Measurements from ENCODE around the gene OR9G4.

The OR9G4 gene

DNA sequence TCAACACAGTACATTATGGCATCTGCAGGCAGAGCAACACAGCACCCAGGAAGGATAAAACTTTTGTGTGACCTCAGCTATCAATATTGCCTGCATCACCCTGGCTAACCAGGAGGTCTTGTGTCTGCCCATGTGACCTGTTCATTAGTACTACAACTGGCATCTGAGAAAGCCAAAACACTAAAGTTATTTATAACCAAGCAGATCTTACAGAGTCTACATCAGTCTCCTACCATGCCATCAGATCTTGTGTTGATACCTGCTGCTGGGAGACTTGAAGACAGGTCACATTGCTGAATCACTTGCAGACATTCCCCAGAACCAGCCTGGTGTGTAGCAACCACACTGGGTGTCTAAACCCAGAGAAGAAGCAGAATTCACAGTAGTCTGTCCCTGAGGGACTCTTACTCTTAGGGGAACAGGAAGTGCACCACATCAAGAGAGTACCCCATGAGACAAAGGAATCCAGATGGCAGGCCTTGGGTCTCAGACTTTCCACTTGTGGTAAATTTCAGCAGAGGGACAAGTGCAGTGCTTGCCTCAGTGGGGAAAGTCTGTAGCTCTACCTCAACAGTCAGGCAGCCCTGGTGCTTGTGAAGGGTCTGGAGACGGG is 42.6 kb downstream of the OR9G4 start:
- Histone ChIP-seq H3K9ac (ENCODE audit: low read length) (no peak overlapping the region), H3K27ac (ENCODE audit: low read depth, low read length) (no peak overlapping the region), H3K4me3 (ENCODE audit: low read length) (no peak overlapping the region), H3K36me3 (ENCODE audit: control insufficient read depth, insufficient read depth, low read length) (no peaks in the 10 kb centered on the region), H3K27me3 (ENCODE audit: control insufficient read depth, insufficient read depth, low read length) (no peaks in the 10 kb centered on the region), H3K4me1 (ENCODE audit: control insufficient read depth, insufficient read depth, low read length) (no peaks in the 10 kb centered on the region)

DNA sequence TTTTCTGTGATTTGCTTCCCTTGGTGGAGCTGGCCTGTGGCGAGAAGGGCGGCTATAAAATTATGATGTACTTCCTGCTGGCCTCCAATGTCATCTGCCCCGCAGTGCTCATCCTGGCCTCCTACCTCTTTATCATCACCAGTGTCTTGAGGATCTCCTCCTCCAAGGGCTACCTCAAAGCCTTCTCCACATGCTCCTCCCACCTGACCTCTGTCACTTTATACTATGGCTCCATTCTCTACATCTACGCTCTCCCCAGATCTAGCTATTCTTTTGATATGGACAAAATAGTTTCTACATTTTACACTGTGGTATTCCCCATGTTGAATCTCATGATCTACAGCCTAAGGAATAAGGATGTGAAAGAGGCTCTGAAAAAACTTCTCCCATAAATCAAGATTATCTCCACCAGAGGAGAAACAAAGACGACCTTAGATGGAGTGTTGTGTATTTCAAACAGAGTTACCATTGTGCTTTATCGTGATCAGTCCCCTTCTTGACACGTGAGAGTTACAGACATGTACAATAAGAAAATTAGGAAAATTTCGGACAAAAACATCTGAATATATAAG is 47.5 kb downstream of the OR9G4 start:
- Histone ChIP-seq H3K36me3 (ENCODE audit: control insufficient read depth, insufficient read depth, low read length) (no peaks in the 10 kb centered on the region), H3K4me1 (ENCODE audit: control insufficient read depth, insufficient read depth, low read length) (no peaks in the 10 kb centered on the region), H3K9ac (ENCODE audit: low read length) (no peak overlapping the region), H3K4me3 (ENCODE audit: low read length) (no peak overlapping the region), H3K27ac (ENCODE audit: low read depth, low read length) (no peak overlapping the region), H3K27me3 (ENCODE audit: control insufficient read depth, insufficient read depth, low read length) (no peaks in the 10 kb centered on the region)

DNA sequence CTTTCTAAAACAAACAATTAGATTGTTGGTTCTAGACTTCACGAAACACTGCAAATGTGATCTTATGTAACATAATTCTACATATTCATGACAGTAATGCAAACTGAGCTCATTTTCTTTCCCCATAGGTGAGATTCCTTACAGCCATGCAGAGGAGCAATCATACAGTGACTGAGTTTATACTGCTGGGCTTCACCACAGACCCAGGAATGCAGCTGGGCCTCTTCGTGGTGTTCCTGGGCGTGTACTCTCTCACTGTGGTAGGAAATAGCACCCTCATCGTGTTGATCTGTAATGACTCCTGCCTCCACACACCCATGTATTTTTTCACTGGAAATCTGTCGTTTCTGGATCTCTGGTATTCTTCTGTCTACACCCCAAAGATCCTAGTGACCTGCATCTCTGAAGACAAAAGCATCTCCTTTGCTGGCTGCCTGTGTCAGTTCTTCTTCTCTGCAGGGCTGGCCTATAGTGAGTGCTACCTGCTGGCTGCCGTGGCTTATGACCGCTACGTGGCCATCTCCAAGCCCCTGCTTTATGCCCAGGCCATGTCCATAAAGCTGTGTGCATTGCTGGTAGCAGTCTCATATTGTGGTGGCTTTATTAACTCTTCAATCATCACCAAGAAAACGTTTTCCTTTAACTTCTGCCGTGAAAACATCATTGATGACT is 48.1 kb downstream of the OR9G4 start:
- no peaks in the 10 kb centered on the region for H3K27me3 ChIP-seq (ENCODE audit: control insufficient read depth, insufficient read depth, low read length)
- H3K4me3 ChIP-seq (ENCODE audit: low read length) = no peak overlapping the region
- H3K36me3 ChIP-seq (ENCODE audit: control insufficient read depth, insufficient read depth, low read length) = no peaks in the 10 kb centered on the region
- H3K4me1 ChIP-seq (ENCODE audit: control insufficient read depth, insufficient read depth, low read length) = no peaks in the 10 kb centered on the region
- H3K27ac ChIP-seq (ENCODE audit: low read depth, low read length) = no peak overlapping the region
- no peak overlapping the region for H3K9ac ChIP-seq (ENCODE audit: low read length)

DNA sequence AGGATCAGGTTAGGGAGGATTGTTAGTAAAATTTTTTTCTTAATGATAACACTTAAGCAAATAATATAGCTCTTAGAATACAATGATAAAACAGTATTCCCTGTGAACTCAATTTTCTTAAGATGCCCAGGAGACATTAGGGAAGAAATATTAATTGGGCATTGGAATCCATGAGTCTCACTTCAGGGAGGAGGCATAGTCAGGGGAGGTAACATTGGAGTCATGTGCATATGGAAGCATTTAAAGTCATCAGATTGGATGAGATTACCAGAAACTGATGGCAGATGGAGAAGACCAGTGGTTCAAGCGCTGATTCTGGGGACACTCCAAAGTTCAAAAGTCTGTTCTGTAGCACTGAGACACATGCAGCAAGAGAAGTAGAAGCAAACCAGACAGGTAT is 49.7 kb downstream of the OR9G4 start, which contains the start of gene OR9G1:
Gene OR9G1 (plus strand): TSS at position 301 of the 400 bp plus-strand sequence. CDS start 1,293 bp downstream, outside the sequence.
- Histone ChIP-seq H3K27me3 (ENCODE audit: control insufficient read depth, insufficient read depth, low read length) (no peaks in the 10 kb centered on the region), H3K36me3 (ENCODE audit: control insufficient read depth, insufficient read depth, low read length) (no peaks in the 10 kb centered on the region), H3K9ac (ENCODE audit: low read length) (no peak within 1 kb of the TSS), H3K4me3 (ENCODE audit: low read length) (no peak within 1 kb of the TSS), H3K27ac (ENCODE audit: low read depth, low read length) (no peak within 1 kb of the TSS), H3K4me1 (ENCODE audit: control insufficient read depth, insufficient read depth, low read length) (no peaks in the 10 kb centered on the region)

DNA sequence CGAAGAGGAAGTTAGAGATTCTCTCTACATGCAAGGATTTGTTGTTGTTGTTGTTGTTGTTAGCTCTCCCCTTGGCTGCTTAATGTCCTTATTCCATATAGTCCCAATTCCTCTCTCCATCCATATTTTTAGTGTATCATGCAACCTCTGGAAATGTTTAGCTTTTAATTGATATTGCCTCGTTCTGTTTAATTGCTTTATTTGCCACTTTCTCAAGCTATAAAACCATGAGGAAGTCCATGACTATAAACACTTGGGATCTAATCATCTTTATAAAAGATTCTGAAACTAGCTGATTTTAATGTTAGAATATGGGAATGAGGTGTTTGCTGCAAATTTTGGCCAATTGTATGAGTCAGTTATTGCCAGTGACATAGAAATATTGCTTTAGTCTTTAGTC is 55.1 kb downstream of the OR9G4 start:
- Histone ChIP-seq H3K4me1 (ENCODE audit: control insufficient read depth, insufficient read depth, low read length) (no peaks in the 10 kb centered on the region), H3K27ac (ENCODE audit: low read depth, low read length) (no peak overlapping the region), H3K9ac (ENCODE audit: low read length) (no peak overlapping the region), H3K27me3 (ENCODE audit: control insufficient read depth, insufficient read depth, low read length) (no peaks in the 10 kb centered on the region), H3K4me3 (ENCODE audit: low read length) (no peak overlapping the region), H3K36me3 (ENCODE audit: control insufficient read depth, insufficient read depth, low read length) (no peaks in the 10 kb centered on the region)
